Gastroesophageal sphincter (tissue), 4 donors: ENCODE measurements around the gene ELMOD2. TPM values are rescaled to one million over a fixed set of nuclear protein-coding genes. Genes with fewer than 3 reads are reported as not detected.
A peak's percentile ranks its signal among the peaks of the same experiment; 100 is the strongest.

Experiments used
- ATAC-seq: fragments of 150-250 bp; one replicate; pipeline ENCODE4 v1.9.1; 2016; ENCODE audit warnings: mild to moderate bottlenecking, moderate library complexity
- H3K27ac ChIP-seq, 4 donors: fragments of 200-600 bp; sonication (generic) in 3 of 4; 1 replicate in 3 of 4; 2 replicates in 1 of 4; pipeline ENCODE4 v1.5.1; 2016 to 2019
- H3K27me3 ChIP-seq: fragments of 200-600 bp; sonication (generic); one replicate; pipeline ENCODE4 v1.5.1; 2019
- H3K36me3 ChIP-seq, 2 donors: fragments of 200-600 bp; sonication (generic); one replicate each; pipeline ENCODE4 v1.5.1; 2019; ENCODE audit warnings: control low read depth in 1 of 2
- H3K4me1 ChIP-seq, 3 donors: fragments of 200-600 bp; sonication (generic); 1 replicate in 2 of 3; 2 replicates in 1 of 3; pipeline ENCODE4 v1.5.1; 2016 to 2019; ENCODE audit warnings: control low read depth in 2 of 3
- H3K4me3 ChIP-seq, 2 donors: fragments of 200-600 bp; sonication (generic); one replicate each; pipeline ENCODE4 v1.5.1; 2019; ENCODE audit warnings: mild to moderate bottlenecking in 1 of 2, moderate library complexity in 1 of 2
- H3K9me3 ChIP-seq, 3 donors: fragments of 200-600 bp; sonication (generic); one replicate each; pipeline ENCODE4 v1.5.1; 2017 to 2019; ENCODE audit warnings: control low read depth in 2 of 3
- EP300 ChIP-seq: sonication (generic); formaldehyde crosslinking; IDR thresholded peaks from one replicate; pipeline ENCODE4 v1.6.1; 2017; ENCODE audit warnings: antibody characterized with exemption, mild to moderate bottlenecking
- POLR2A ChIP-seq, 2 donors: fragments of 450-650 bp; IDR thresholded peaks; one replicate each; pipeline ENCODE4 v1.6.1; 2017; ENCODE audit warnings: antibody characterized with exemption in 2 of 2, mild to moderate bottlenecking in 2 of 2, moderate library complexity in 1 of 2
- POLR2AphosphoS5 ChIP-seq: sonication (generic); formaldehyde crosslinking; IDR thresholded peaks from one replicate; pipeline ENCODE4 v1.6.1; 2017; ENCODE audit warnings: antibody characterized with exemption
- WGBS, 2 donors: methylation state at CpG; one replicate each; pipeline ENCODE4 v1.1.5; 2018; ENCODE audit warnings: low coverage in 1 of 2; 5-methylcytosine and 5-hydroxymethylcytosine counted together
- total RNA-seq, 4 donors: library from RNA; depleted of rRNA; stranded (reverse); fragments of >200 nt; gene quantifications; one replicate each; pipeline ENCODE4 v1.1.0, GENCODE V29; 2016
- TF ChIP-seq, protein P1 (sequence below), 4 experiments: fragments of 200-600 bp in 2 of 4; fragments of 450-650 bp in 2 of 4; sonication (generic) in 1 of 4; IDR thresholded peaks; one replicate each; pipeline ENCODE4 v1.5.1; 2017 to 2019; ENCODE audit warnings: antibody characterized with exemption in 4 of 4, mild to moderate bottlenecking in 2 of 4, moderate library complexity in 2 of 4

ELMOD2 gene, protein sequence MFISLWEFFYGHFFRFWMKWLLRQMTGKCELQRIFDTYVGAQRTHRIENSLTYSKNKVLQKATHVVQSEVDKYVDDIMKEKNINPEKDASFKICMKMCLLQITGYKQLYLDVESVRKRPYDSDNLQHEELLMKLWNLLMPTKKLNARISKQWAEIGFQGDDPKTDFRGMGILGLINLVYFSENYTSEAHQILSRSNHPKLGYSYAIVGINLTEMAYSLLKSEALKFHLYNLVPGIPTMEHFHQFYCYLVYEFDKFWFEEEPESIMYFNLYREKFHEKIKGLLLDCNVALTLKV
- total RNA-seq, result 10 to 100 TPM; 14.1 to 25.2 (median 20.2) TPM

DNA sequence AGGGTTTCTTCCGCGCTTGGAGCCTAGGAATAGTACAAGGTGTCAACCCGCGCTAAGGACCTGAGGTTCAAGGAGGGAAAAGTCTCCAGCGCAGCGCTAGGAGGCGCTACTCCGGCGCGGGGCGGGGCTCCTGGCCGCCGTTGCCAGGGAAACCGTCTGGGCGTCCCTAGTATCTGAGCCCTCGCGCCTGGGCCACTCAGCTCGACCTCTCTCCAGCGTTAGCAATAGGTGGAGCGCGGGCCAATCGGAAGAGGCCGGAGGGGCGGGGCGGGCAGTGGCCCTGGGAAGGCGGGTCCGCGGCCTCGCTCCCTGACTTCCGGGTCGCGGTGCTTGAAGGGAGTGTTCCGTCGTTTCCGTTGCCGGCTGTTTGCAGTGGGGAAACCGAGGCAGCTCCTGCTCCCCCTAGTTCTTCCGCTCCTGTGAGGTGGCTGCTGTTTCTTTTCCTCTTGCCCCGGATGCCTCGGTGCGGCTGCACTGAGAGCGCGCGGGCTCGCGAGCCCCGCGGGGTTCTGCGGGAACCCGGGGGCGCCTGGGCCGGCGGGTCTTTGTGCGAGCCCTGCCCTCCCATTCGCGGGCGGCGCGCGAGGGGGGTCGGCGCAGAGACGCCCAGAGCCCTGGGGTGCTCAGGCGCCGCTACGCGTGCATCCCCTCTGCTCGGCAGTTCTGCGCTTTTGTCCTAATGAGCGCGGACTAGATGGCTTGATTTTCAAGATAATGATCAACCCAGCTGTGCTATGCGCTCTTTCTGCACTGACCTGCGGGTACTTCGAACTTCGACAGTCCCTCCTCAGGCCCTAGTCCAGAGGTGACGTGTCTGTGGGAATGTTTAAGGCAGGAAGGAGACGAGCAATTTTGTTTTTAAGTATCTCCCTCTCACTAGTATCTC is at the start of gene ELMOD2:
Gene ELMOD2 (plus strand): TSS at position 312 of the 886 bp plus-strand sequence. CDS start 1,261 bp downstream, outside the sequence.
- TF ChIP-seq EP300 (no peak), POLR2AphosphoS5 (peak; percentile 64), POLR2A (IDR thresholded peaks at IDR 0.05) (peak in 1 of 2 donors; percentile 40)
- TF ChIP-seq, protein P1, sequence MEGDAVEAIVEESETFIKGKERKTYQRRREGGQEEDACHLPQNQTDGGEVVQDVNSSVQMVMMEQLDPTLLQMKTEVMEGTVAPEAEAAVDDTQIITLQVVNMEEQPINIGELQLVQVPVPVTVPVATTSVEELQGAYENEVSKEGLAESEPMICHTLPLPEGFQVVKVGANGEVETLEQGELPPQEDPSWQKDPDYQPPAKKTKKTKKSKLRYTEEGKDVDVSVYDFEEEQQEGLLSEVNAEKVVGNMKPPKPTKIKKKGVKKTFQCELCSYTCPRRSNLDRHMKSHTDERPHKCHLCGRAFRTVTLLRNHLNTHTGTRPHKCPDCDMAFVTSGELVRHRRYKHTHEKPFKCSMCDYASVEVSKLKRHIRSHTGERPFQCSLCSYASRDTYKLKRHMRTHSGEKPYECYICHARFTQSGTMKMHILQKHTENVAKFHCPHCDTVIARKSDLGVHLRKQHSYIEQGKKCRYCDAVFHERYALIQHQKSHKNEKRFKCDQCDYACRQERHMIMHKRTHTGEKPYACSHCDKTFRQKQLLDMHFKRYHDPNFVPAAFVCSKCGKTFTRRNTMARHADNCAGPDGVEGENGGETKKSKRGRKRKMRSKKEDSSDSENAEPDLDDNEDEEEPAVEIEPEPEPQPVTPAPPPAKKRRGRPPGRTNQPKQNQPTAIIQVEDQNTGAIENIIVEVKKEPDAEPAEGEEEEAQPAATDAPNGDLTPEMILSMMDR (IDR thresholded peaks at IDR 0.05), result peak; percentile 76 to 93 (median 87)
- Histone ChIP-seq H3K27me3 (no peaks in the 10 kb centered on the region), H3K9me3 (no peaks in the 10 kb centered on the region), H3K27ac (peak within 1 kb of the TSS; percentile 12 to 95 (median 88)), H3K36me3 (peaks cover 0 to 14% of the 10 kb centered on the region in 2 donors), H3K4me3 (peak within 1 kb of the TSS; percentile 50 to 74), H3K4me1 (peaks cover 0 to 19% (median 3%) of the 10 kb centered on the region in 3 donors)
- 0 to 2% methylated on average over 6 to 11 of the region's 77 CpGs for WGBS, 2 donors
- ATAC-seq, result peak; percentile 100

DNA sequence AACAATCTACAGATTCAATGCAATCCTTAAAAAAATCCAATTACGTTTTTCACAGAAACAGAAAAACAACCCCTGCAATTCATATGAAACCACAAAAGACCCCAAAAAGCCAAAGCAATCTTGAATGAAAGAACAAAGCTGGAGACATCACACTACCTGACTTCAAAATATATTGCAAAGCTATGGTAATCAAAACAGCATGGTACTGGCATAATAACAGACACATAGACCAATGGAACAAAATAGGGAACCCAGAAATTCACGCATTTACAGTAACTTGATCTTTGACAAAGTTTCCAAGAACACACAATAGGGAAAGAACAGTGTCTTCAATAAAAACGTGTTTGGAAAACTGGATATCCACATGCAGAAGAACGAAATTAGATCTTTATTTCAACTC is 40.5 kb upstream of the ELMOD2 start:
- WGBS, 2 donors, result 84 to 85% methylated on average over 3 to 4 of the region's 4 CpGs
- H3K4me3 ChIP-seq, result no peak overlapping the region
- ATAC-seq, result no peak
- H3K36me3 ChIP-seq, result no peaks in the 10 kb centered on the region
- H3K9me3 ChIP-seq, result peaks cover 0 to 9% (median 0%) of the 10 kb centered on the region in 3 donors
- H3K27me3 ChIP-seq, result no peaks in the 10 kb centered on the region
- H3K4me1 ChIP-seq, result no peaks in the 10 kb centered on the region
- TF ChIP-seq POLR2A (IDR thresholded peaks at IDR 0.05) (no peak), POLR2AphosphoS5 (no peak), EP300 (no peak)
- TF ChIP-seq, protein P1 (IDR thresholded peaks at IDR 0.05), result no peak
- no peak overlapping the region for H3K27ac ChIP-seq

DNA sequence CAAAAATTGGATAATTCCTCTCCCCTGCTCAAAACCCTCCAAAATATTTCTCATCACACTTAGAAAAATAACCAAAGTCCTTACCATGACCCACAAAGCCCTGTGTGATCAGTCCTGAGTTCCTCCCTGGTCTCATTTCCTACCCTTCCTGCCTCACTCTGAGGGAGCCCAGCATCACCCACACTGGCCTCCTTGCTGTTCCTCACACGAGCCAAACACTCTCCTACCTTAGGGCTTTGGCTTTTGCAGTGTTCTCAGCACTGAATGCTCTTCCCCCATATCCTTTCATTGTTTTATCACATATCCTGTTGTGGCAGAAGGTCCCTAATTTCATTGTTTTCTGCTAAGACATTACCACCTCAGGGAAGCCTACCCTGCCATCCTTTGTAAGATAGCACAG is 38.0 kb upstream of the ELMOD2 start:
- TF ChIP-seq POLR2AphosphoS5 (no peak), EP300 (no peak)
- 55 to 80% methylated on average over 1 of the region's 1 CpG for WGBS, 2 donors

DNA sequence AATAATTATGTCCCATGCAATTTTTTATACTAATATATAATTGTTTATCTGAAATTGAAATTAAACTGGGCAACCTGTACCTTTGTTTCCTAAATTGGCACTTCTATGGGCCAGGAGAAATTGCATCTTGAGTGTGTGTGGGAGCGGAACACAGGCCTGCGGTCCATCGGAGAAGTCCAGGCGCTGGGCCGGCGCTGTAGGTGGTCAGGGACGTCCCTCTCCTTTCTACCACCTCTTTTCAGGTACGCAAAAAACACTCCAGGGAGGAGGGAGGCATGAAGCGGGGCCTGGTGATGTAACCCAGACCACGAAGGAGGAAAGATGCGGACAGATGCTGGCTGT is 26.6 kb upstream of the ELMOD2 start:
- Histone ChIP-seq H3K9me3 (no peaks in the 10 kb centered on the region), H3K27ac (no peak overlapping the region), H3K4me3 (peak overlapping the region in 1 of 2 donors; percentile 40), H3K4me1 (peaks cover 0 to 9% (median 3%) of the 10 kb centered on the region in 3 donors), H3K36me3 (no peaks in the 10 kb centered on the region), H3K27me3 (peaks cover 55% of the 10 kb centered on the region)
- no peak for ATAC-seq
- 87 to 94% methylated on average over 8 to 9 of the region's 11 CpGs for WGBS, 2 donors
- TF ChIP-seq EP300 (no peak), POLR2A (IDR thresholded peaks at IDR 0.05) (no peak), POLR2AphosphoS5 (no peak)
- TF ChIP-seq, protein P1 (IDR thresholded peaks at IDR 0.05), result no peak

More for the DNA sequence above, 38.0 kb upstream of the ELMOD2 start:
- H3K4me3 ChIP-seq, result no peak overlapping the region
- H3K4me1 ChIP-seq, result no peaks in the 10 kb centered on the region
- H3K27ac ChIP-seq, result no peak overlapping the region
- ATAC-seq, result no peak
- no peaks in the 10 kb centered on the region for H3K27me3 ChIP-seq
- H3K9me3 ChIP-seq, result peaks cover 0 to 9% (median 0%) of the 10 kb centered on the region in 3 donors
- no peaks in the 10 kb centered on the region for H3K36me3 ChIP-seq
